ENCODE data around the gene ECM1.

ECM1 gene

DNA sequence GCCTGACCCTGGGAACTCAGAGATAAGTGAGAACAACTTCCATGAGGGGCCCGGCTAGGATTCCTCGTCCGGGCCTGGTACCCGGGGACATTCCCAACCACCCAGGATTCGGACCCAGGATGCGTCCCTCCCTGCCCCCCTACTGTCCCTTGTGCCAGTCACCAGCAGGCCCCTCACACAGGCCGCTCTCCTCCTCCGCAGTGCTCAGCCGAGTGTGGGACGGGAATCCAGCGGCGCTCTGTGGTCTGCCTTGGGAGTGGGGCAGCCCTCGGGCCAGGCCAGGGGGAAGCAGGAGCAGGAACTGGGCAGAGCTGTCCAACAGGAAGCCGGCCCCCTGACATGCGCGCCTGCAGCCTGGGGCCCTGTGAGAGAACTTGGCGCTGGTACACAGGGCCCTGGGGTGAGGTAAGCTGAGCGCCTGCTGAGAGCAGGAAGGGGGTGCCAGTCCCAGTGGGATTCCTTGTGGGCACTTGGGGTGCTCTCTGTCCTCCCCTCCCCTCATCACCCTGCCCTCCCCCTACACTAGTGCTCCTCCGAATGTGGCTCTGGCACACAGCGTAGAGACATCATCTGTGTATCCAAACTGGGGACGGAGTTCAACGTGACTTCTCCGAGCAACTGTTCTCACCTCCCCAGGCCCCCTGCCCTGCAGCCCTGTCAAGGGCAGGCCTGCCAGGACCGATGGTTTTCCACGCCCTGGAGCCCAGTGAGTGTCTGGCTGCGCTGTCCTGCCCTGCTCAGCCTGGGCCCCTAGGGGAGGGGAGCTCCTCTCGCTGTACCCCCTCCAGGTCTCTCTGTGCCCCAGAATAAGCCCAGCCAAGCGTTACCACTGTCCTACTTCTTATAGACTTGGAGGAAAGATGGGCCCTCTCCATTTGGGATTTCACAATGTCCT, 51.1 kb downstream of the ECM1 start:
- DNase-seq, result no peak
- no peak for ATAC-seq

DNA sequence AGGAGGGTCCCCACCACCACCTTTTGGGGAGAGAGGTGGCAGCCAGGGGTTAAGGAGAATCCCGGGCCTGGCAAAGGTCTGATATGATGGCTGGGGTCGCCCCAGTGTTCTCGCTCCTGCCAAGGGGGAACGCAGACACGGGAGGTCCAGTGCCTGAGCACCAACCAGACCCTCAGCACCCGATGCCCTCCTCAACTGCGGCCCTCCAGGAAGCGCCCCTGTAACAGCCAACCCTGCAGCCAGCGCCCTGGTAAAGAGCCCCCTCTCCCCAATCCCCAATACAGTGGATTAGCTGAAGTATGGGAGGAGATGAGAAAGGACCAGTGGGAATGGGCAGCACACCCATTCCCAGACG, 51.7 kb downstream of the ECM1 start:
- ATAC-seq, result no peak
- DNase-seq, result no peak

GRCh38 chr1:150560011-150560438, 52.1 kb downstream of the ECM1 start:
- ATAC-seq, result peak; percentile 6
- DNase-seq, result peak; percentile 84

DNA sequence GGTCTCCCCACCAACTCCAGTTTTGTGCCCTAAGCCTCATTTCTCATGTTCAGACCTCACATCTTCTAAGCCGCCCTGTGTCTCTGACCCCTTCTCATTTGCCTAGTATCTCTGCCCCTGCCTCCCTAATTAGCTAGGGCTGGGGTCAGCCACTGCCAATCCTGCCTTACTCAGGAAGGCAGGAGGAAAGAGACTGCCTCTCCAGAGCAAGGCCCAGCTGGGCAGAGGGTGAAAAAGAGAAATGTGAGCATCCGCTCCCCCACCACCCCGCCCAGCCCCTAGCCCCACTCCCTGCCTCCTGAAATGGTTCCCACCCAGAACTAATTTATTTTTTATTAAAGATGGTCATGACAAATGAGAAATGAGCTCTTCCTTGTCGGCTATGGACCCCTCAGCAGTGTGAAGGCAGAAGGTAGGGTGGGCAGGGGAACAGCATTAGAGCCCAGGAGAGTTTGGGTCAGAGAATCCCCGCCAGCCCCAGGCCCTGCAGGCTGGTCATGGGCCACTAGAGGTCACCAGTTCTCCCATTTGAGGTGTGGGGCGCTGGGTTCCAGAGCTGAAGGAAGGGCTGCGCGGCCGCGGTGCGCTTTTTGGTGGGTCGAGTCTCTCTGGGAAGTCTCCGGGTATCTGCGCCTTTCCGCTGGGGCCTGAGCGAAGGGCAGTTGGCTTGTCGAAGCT, 52.8 kb downstream of the ECM1 start:
- ATAC-seq, result peak; percentile 56
- peak; percentile 92 for DNase-seq

DNA sequence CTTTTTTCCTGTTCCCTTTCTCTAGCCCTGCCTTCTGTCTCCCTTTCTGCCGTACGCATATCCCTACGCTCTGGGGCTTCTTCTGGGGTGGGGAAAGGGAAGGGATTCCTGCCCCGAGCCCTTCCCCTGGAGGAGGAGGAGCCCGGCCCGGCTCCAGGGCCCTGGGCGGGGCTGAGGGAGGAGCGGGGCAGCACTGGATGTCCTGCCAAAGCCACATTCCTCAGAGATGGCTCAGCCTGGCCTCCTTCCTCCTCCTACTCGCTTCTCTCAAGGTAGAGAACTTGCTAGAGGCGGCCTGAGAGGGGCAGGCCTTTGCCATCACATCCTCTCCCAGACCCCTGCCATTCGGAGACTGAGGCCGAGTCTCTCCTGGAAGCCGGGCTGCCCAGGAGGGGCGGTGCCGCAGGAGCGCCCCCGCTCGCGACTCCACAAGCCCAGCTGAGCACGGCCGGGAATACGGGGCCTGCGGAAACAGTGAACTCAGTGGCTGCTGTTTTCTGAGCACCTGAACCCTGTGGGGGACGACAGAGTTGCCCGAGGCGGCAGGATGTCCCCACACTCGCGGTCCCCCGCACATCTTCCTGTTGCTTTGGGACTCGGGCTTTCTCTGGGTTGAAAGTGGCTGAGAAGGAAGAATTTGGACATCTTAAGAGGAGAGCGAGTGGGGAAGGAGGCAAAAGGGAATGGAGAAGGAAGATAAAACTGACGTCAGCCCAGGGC, 53.5 kb downstream of the ECM1 start:
- peak; percentile 75 for DNase-seq
- peak; percentile 42 for ATAC-seq

DNA sequence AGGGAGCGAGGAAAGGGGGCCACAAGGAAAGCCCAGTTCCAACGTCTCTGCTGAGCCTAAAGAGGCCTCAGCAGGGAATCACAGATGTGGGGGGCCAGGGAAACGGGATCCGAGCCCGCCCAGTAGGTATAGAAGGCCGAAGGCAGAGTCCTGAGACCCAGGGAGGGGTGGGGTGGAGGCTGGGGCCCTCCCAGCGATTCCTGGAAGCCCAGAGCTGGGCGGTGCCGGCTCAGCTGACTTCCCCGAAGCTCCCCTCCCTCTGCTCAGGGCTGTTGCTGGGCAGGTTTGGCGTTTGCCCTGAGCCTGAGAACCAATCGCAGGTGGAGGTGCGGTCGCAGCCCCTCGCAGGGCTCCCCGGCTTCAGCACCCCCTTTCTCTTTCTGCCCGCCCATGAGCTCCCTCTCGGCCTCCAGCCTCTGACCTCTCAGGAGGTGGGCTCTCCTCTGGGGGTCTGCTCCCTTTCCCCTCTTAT, 54.1 kb downstream of the ECM1 start:
- ATAC-seq (peak; percentile 57), DNase-seq (peak; percentile 91)

DNA sequence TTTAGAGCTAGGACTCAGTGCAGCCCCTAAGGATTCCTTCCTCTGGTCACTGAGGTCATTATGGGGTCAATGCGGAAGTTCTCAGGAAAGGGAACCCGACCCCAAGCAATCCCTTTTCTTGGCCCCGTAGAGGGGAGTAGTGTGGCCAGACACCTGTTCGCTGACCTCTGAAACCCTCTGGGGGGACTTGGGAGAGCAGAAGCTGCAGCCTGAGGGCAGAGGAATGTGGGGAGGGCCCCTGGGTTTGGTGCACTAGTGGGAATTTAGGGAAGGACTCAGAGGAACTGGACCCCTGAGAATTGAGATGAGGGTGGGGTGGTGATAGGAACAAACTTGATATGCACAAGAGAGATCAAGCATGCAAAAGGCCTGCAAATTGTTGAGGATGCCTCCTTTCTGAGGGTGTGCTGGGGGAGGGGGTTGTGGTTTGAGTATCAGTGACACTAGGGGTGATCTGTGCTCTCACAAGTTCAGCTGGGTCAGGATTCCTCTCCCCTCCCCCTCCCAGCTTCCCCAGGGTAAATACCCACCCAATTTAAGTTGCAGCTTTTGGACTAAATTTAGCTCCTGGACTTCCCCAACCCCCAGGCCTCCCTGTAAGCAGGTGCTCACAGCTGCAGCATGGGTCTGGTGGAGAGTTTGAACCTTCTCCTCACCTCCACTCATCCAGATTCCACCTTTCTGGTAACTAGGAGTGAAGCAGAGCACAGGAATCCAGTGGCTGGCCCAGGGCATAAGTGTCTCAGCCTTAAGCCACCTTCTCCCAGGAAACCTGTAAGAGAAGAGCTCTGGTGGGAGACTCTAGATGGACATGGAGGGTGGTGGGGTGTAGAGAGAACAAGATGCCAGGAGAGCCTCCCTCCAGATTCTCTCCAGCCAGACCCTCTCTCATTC, 54.8 kb downstream of the ECM1 start:
- DNase-seq (peak; percentile 86), ATAC-seq (peak; percentile 40)
